Measurements from ENCODE around the gene ATP2B1.

The ATP2B1 gene

DNA sequence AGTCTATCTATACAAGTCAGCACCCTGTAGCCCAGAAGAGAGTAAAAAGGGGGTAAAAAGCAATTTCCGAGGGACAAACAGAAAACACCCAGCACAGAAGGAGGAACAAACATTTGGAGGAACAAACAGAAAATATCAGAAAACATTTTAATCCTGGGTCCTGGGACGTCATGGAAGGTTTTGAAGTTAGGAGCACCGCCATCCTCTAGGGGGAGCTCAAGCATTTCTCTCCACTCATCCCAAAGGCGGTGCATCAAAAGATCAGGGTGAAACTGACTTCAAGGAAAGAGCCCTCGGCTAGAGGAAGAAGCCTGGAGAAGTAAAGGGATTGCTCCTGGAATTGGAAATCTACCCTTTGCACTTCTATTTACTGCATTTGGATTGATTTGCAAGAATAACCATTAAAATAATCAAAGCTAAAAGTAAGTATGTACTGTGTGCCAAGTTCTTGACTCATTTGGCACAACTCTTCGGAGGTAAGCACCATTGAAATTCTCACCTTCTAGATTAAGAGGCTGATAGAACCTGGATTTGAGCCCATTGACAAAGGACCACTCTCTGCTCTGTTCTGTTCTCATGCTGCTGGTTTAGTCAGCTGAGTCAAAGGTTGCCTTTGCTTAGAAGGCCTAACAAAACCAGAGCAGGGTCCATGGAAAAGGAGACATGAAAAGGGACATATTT is 165.6 kb downstream of the ATP2B1 start:
- peak; percentile 8 to 38 for DNase-seq (ENCODE audit: low read depth in 2 of 2)

DNA sequence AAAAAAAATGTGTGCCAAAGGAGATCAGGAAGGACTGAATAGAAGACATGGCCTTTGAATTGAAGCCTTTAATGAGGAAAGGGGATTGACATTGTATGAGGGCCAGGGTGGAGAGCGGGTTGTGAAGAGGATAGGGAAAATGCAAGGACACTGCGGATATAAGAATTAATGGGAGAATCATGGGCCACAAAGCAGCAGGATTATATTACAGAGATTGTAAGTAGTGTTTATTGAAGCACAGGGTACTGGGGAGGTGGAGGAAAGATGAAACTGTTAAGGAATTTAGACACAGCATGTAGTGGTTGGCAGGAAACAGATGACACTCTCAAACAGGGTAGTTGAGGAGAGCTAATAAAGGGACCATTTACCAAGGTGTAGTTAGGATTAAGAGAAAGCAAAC is 166.4 kb downstream of the ATP2B1 start:
- no peak for DNase-seq (ENCODE audit: low read depth in 2 of 2)

DNA sequence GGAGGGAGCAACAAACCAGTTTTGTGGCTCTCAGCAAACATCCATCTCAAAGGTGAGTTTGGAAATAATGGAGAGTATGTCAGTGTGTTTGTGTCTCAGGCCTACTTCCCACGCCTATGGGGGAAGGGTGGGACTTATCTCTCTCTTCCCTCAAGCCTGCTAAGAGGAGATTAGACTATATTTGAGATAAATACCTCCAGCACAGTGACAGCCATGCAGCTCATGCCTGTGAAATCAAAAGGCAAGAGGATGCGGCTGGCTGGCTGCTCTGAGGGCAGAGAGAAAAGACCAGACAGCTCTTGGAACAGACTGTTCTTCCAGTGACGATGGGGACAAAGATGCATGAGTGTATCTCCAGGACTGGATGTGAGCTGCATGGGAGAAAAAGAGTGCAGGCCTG is 168.1 kb downstream of the ATP2B1 start:
- no peak for DNase-seq (ENCODE audit: low read depth in 2 of 2)

DNA sequence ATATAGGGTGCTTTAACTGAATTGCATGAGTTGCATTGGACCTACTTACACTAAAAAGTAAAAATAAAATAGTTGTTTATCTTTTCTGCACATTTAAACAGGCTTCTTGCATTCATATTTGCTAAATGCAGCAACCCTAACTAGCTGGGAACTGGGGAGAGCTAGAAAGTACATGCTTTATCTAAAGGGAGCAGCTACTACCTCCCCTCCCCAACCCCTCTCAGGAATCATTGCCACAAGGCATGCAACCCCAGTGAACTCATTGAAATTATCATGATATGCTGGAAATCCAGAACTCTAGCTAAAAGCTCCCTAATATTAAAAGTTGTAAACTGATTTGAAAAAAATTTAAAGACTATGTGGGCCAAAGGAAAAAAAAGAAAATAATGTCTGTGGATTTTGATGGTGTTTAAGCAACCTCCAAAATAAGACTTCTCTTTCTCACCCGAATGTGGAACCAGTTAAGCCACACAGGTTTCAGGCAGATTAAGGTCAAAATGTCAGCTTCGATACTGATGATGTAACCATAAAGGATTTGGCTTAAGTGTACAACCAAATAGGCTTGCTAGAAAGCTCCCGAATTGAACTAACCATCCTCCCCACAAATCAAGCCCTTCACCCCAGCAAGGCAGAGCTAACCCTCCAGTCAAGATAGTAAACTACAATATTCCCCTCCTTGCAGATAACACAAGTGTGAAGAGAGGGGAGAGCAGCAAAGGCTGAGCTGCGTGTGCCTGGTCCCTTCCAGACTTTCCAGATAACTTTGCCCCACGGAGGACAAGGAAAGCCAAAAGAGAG is 169.0 kb downstream of the ATP2B1 start:
- no peak for DNase-seq (ENCODE audit: low read depth in 2 of 2)

DNA sequence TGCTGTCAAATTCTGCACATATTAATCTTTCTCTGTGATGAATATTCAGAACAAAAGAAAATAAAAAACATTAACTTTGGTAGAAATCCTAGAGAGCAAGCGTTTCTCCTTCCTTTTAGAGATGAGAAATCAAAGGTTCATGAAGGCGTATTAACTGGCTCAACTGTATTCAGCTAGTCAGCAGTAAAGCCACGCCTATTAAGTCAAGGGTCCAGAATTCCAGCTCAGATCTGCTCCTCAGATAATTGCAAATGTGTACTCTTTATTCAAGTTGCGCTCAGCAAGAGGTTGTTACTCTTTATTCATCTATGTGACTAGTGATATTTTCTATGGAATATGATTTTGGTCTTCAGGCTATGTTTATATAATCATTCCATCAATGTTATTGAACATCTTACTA is 169.7 kb downstream of the ATP2B1 start:
- DNase-seq (ENCODE audit: low read depth in 2 of 2): no peak

Data from stimulated activated CD8-positive, alpha-beta memory T cell treated with anti-CD3 and anti-CD28 coated beads, Interleukin-2, amount 100 ng/mL, for 48 hours (primary cell).